Vagina (tissue), 2 donors: ENCODE data around the gene CMIP. TPM values are rescaled to one million over a fixed set of nuclear protein-coding genes. Genes with fewer than 3 reads are reported as not detected.
A peak's percentile ranks its signal among the peaks of the same experiment; 100 is the strongest.

Experiments
- DNase-seq, 2 donors: peaks; one replicate each; pipeline ENCODE4 v3.0.0-alpha.2; 2017; ENCODE audit errors: extremely low spot score in 2 of 2
- H3K27ac ChIP-seq: fragments of 200-600 bp; sonication (generic); one replicate; pipeline ENCODE4 v1.5.1; 2019
- H3K27me3 ChIP-seq: fragments of 200-600 bp; sonication (generic); one replicate; pipeline ENCODE4 v1.5.1; 2019
- H3K36me3 ChIP-seq, 2 donors: fragments of 200-600 bp; sonication (generic); one replicate each; pipeline ENCODE4 v1.5.1; 2017 to 2019
- H3K4me1 ChIP-seq: fragments of 200-600 bp; sonication (generic); one replicate; pipeline ENCODE4 v1.5.1; 2019
- H3K4me3 ChIP-seq, 2 donors: fragments of 200-600 bp; sonication (generic); 1 replicate in 1 of 2; 2 replicates in 1 of 2; pipeline ENCODE4 v1.5.1; 2016 to 2019
- H3K9me3 ChIP-seq: fragments of 200-600 bp; sonication (generic); one replicate; pipeline ENCODE4 v1.5.1; 2019
- POLR2A ChIP-seq, 2 donors: fragments of 450-650 bp; IDR thresholded peaks; one replicate each; pipeline ENCODE4 v1.6.1; 2017; ENCODE audit warnings: antibody characterized with exemption in 2 of 2, mild to moderate bottlenecking in 2 of 2, moderate library complexity in 2 of 2
- POLR2AphosphoS5 ChIP-seq, 2 donors: sonication (generic); formaldehyde crosslinking; IDR thresholded peaks; one replicate each; pipeline ENCODE4 v1.9.0; 2017; ENCODE audit warnings: antibody characterized with exemption in 2 of 2, mild to moderate bottlenecking in 2 of 2, low read depth in 1 of 2; ENCODE audit not compliant: insufficient read depth in 1 of 2
- intact Hi-C: fragments of 100-400 bp; cut with DNase I; formaldehyde crosslinking; loops from one replicate; pipeline ENCODE4 v1.15.1; 2023
- total RNA-seq: library from RNA; depleted of rRNA; stranded (reverse); fragments of >200 nt; gene quantifications from one replicate; pipeline ENCODE4 v1.2.3, GENCODE V29; 2016
- TF ChIP-seq, protein P1 (sequence below), 3 experiments: fragments of 450-650 bp in 2 of 3; fragments of 200-600 bp in 1 of 3; sonication (generic) in 1 of 3; IDR thresholded peaks; one replicate each; pipeline ENCODE4 v1.5.1; 2017 to 2019; ENCODE audit warnings: antibody characterized with exemption in 3 of 3, mild to moderate bottlenecking in 2 of 3, moderate library complexity in 2 of 3

CMIP gene
- total RNA-seq, 1 donor from 2014 or later: 66.3 TPM

DNA sequence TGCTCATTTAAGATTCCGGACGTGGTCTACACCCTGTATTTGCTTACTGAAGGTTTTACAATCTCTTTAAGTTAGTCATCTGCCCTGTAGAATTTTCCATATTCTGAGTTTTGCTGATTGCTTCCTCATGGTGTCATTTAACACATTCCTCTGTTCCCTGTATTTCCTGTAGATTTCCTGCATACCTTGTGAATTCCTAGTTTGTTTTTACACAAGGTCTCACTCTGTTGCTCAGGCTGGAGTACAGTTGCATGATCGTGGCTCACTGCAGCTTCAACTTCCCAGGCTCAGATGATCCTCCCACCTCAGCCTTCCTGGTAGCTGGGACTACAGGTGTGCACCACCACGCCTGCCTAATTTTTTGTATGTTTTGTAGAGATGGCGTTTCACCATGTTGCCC is 66.8 kb downstream of the CMIP start:
- no peak for DNase-seq
- Histone ChIP-seq H3K9me3 (no peaks in the 10 kb centered on the region), H3K4me3 (no peak overlapping the region), H3K27me3 (no peaks in the 10 kb centered on the region), H3K36me3 (no peaks in the 10 kb centered on the region), H3K4me1 (peaks cover 39% of the 10 kb centered on the region), H3K27ac (no peak overlapping the region)
- intact Hi-C loops: no loop called here
- TF ChIP-seq POLR2AphosphoS5 (IDR thresholded peaks at IDR 0.05; ENCODE audit: insufficient read depth in 1 of 2, low read depth in 1 of 2) (no peak), POLR2A (IDR thresholded peaks at IDR 0.05) (no peak)

DNA sequence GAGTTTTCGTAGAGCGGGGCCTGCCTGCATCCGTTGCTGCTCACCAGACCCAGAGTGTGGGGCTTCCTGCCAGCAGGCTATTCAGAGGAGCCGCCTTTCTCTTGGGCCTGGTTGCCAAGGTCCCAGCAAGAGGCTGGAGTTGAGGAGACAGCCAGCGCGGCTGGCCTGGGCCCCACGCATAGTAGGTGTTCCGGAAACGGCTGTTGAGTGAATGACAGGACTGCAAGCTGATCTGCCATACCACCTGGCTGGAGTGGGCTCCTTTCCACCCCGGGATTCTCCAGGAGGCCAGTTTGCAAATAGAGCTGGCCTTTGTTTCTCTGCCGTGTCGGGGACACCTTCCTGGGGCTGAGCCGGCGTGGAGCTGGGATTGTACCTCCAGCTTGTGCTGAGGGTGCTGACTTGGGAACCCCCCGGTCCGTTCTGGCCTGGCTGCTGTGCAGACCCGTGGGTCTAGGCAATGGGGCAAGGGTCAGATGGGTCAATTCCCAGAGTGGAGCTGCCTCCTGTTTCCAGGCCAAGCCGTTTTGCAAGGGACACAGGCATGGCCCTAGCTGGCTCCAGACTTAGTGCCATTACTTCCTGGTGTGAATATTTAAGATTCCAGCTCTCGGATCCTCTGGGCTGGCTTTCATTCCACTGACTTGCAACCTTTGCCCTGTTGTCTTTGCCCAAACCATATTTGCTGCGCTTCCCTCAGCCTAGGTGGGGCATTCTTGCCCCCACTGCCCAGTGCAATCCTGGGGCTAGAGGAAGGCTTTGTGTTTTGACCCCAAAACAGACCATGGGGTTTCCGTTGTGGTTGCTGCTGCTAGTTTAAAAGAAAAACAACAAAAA is 68.8 kb downstream of the CMIP start:
- DNase-seq: no peak
- Histone ChIP-seq H3K36me3 (no peaks in the 10 kb centered on the region), H3K4me1 (peaks cover 40% of the 10 kb centered on the region), H3K9me3 (no peaks in the 10 kb centered on the region), H3K27ac (peak overlapping the region; percentile 67), H3K27me3 (no peaks in the 10 kb centered on the region), H3K4me3 (no peak overlapping the region)
- TF ChIP-seq POLR2A (IDR thresholded peaks at IDR 0.05) (no peak), POLR2AphosphoS5 (IDR thresholded peaks at IDR 0.05; ENCODE audit: insufficient read depth in 1 of 2, low read depth in 1 of 2) (peak in 1 of 2 donors; percentile 16)
- TF ChIP-seq, protein P1, sequence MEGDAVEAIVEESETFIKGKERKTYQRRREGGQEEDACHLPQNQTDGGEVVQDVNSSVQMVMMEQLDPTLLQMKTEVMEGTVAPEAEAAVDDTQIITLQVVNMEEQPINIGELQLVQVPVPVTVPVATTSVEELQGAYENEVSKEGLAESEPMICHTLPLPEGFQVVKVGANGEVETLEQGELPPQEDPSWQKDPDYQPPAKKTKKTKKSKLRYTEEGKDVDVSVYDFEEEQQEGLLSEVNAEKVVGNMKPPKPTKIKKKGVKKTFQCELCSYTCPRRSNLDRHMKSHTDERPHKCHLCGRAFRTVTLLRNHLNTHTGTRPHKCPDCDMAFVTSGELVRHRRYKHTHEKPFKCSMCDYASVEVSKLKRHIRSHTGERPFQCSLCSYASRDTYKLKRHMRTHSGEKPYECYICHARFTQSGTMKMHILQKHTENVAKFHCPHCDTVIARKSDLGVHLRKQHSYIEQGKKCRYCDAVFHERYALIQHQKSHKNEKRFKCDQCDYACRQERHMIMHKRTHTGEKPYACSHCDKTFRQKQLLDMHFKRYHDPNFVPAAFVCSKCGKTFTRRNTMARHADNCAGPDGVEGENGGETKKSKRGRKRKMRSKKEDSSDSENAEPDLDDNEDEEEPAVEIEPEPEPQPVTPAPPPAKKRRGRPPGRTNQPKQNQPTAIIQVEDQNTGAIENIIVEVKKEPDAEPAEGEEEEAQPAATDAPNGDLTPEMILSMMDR (IDR thresholded peaks at IDR 0.05): no peak
- intact Hi-C loops: no loop called here

GRCh38 chr16:81514041-81514559 is 69.5 kb downstream of the CMIP start:
- Histone ChIP-seq H3K27me3 (no peaks in the 10 kb centered on the region), H3K36me3 (no peaks in the 10 kb centered on the region), H3K4me1 (peaks cover 43% of the 10 kb centered on the region), H3K27ac (peak overlapping the region; percentile 60), H3K4me3 (no peak overlapping the region), H3K9me3 (no peaks in the 10 kb centered on the region)
- no peak for DNase-seq
- intact Hi-C loops: no loop called here
- TF ChIP-seq POLR2AphosphoS5 (IDR thresholded peaks at IDR 0.05; ENCODE audit: insufficient read depth in 1 of 2, low read depth in 1 of 2) (no peak), POLR2A (IDR thresholded peaks at IDR 0.05) (no peak)
- TF ChIP-seq, protein P1 (IDR thresholded peaks at IDR 0.05): no peak

GRCh38 chr16:81514568-81515258 is 70.1 kb downstream of the CMIP start:
- peak overlapping the region; percentile 60 for H3K27ac ChIP-seq

DNA sequence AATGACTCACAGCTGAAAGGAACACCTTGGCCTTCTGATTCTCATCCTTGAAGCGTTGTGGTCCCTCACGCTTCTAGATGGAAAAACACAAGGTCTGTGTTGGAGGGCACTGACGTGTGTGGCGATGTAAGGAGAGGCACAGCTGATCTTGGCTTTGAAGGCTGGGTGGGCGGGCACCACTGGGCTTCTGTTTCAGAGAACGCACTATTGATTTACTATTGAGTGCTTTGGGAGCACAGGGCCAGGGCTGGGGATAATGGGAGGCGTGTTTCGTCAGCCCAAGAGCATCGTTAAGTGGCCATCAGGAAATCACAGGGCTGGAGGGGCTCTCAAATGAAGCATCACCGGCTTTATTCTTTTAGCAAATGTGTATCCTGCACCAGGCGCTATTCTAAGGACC is 70.7 kb downstream of the CMIP start:
- Histone ChIP-seq H3K4me3 (no peak overlapping the region), H3K9me3 (no peaks in the 10 kb centered on the region), H3K27me3 (no peaks in the 10 kb centered on the region), H3K27ac (peak overlapping the region; percentile 60), H3K36me3 (no peaks in the 10 kb centered on the region), H3K4me1 (peaks cover 51% of the 10 kb centered on the region)
- no peak for DNase-seq
- TF ChIP-seq, protein P1 (IDR thresholded peaks at IDR 0.05): no peak
- TF ChIP-seq POLR2AphosphoS5 (IDR thresholded peaks at IDR 0.05; ENCODE audit: insufficient read depth in 1 of 2, low read depth in 1 of 2) (no peak), POLR2A (IDR thresholded peaks at IDR 0.05) (no peak)
- intact Hi-C loops: no loop called here

More at GRCh38 chr16:81514568-81515258, 70.1 kb downstream of the CMIP start:
- peaks cover 49% of the 10 kb centered on the region for H3K4me1 ChIP-seq
- no peak overlapping the region for H3K4me3 ChIP-seq
- no peaks in the 10 kb centered on the region for H3K27me3 ChIP-seq
- H3K9me3 ChIP-seq: no peaks in the 10 kb centered on the region
- no peaks in the 10 kb centered on the region for H3K36me3 ChIP-seq
- TF ChIP-seq POLR2A (IDR thresholded peaks at IDR 0.05): no peak
- TF ChIP-seq, protein P1 (IDR thresholded peaks at IDR 0.05): no peak
- no peak for TF ChIP-seq POLR2AphosphoS5 (IDR thresholded peaks at IDR 0.05; ENCODE audit: insufficient read depth in 1 of 2, low read depth in 1 of 2)
- intact Hi-C loops: no loop called here
- no peak for DNase-seq
